HG02763 (cell line): ENCODE measurements around the gene ACVR2B.

Experiments
- ATAC-seq: cut with Tn5 transposase; IDR thresholded peaks from one replicate; pipeline ENCODE4 v1.9.1; 2021; ENCODE audit warnings: mild to moderate bottlenecking, moderate library complexity; ENCODE audit not compliant: unreplicated experiment

The ACVR2B gene

DNA sequence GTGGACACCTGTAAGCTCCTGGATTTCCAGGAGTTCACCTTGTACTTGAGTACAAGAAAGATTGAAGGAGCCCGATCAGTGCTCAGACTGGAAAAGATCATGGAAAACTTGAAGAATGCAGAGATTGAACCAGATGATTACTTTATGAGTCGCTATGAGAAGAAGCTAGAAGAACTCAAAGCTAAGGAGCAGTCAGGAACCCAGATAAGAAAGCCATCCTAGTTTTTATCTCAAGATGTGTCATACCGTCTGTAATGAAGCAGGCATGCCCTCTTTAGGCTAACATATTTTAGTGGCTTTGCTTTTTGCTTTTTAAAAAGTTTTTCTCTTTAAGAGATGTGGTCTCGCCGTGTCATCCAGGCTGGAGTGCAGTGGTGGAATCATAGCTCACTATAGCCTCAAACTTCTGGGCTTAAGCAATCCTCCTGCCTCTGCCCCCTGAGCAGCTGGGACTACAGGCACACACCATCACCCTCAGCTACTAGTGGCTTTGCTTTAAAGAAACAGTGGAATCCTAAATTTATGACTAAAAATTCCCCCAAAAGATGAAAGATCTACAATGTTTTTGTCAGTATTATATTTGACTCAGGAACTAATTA is 70.5 kb downstream of the ACVR2B start:
- ATAC-seq: no peak

DNA sequence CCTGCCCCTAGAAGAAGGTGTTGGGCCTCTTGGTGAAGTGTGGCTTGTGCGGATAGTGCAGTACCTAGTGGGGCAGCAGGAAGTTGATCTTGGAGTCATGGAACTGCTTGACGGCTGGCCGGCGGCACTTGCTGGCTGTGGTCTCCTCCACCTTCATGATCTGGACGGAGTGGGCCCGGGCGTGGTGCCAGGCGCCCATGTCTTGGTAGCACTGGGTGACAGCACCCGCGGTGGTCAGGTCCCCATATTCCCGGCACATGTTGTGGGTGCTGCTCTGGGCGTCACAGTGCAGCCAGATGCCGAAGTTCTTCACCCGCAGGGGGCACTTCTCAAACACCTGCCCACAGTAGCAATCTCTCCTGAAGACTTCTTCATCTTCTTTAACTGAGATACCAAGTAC is 73.1 kb downstream of the ACVR2B start:
- ATAC-seq: no peak

DNA sequence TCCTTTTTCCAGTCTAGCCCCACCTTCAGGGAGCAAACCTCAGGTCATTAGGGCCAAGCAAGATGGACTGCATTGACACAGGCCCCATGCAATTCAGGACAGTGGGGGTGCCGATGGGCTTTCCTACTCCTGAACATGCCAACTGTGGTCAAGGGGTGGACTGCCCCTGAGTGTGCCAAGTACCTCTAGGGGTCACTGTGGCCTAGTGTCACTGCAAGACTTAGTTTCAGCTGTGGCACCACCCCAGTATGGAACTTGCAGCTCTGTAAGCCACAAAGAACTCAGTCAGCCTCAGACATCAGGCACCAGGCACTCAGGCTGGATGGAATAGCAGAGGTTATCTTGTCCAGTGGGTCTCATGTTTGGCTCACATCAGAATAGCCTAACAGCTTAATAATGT is 74.8 kb downstream of the ACVR2B start:
- ATAC-seq: no peak

DNA sequence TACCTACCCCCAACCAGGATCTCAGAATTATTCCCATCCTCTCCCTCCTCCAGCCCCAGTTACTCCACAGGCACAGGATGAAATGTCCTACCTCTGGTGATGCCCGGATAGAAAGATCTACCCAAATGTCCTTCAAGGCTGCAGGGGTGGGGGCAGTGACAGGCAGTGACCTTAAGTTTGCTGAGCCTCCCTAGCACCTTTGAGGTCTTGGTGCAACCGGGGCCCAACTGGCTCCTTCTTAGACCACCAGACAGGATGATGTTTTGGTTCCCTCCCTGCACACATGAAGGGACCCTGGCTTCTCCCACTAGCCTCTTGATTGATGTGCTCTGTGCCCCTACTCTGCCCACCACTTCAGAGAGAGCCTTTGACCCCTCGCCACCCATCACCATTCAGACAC is 78.8 kb downstream of the ACVR2B start:
- no peak for ATAC-seq

DNA sequence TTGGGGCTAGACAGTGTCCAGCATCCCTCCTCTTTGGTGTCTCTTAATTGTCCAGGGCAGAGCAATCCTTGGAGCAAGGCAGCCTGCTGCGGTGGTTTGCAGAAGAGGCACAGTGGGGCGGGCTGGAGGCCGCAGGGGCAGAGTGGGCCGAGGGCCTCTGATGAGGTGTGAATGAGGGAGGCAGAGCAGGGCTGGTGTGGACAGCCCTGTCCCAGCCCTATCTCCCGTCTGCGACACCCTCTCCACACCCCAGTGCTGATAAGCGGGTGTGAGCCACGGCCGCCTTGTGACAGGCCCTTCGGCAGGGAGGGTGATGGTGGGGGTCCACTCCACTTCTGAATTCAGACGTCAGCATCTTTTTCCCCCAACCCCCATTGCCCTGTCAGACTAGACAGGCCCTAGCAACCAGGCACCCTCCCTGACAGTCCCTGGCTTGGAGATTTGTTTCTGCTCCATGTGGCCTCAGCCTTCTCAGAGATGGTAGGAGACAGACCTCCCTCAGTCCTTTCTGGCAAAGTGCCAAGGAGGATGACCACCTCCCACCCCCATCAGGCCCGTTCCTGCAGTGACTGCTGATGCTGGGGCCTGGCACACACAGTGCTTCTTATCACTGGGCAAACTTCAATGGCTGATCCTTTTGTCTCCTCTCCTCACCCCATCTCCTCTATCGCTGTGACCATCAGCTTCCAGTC is 79.7 kb downstream of the ACVR2B start:
- ATAC-seq: no peak

DNA sequence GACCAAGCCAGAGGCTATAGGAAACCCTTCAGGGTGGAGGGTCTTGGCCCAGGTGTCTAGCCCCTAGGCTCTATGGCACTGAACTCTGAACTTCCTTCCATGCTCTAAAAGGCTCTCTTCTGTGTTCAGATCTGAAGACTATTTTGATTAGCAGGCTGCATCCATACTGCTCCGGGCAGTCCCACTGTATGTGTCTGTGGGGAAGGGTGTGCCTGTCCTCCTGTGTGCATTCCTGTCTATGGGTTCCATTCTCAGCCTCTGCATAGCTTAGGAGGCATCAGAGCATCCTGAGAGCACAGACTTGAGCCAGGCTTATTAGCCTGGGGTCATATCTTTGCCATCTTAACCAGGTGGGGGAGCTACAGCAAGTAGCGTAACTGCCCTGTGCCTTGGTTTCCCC is 80.5 kb downstream of the ACVR2B start:
- no peak for ATAC-seq

DNA sequence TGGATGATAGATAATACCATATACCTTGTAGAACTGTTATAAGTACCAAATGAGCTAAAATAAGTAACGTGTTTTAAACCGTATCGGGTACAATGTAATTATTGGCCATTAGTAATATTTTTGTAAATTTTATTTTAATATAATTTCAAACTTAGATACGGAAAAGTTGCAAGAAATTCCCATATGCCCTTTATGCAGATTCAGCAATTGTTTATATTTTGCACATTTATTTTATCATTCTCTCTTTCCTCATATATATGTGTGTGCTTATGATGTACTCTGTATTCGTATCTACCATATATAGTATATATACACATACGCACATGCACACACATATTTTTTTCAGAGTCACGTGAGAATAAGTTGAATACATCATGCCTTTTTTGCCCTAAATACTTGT is 80.9 kb downstream of the ACVR2B start:
- ATAC-seq: no peak

DNA sequence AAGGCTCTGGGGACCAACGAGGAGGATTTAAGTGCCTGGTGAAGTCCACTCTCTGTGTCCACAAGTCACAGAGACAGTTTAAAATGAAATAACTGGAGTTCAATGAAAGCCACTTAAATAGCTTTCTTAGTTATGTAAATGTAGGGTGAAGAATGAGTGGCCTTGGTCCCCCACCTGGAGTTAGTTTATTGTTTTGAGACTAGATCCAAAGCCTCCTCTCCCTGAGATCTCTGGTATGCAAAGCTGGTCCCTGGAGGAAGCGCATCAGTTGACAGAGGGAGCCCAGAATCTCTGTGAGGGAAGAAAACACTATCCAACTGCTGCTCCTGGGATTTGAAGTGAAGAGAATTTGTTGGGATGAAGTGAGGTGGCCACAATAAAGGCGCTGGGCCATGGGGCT is 83.0 kb downstream of the ACVR2B start:
- ATAC-seq: no peak

DNA sequence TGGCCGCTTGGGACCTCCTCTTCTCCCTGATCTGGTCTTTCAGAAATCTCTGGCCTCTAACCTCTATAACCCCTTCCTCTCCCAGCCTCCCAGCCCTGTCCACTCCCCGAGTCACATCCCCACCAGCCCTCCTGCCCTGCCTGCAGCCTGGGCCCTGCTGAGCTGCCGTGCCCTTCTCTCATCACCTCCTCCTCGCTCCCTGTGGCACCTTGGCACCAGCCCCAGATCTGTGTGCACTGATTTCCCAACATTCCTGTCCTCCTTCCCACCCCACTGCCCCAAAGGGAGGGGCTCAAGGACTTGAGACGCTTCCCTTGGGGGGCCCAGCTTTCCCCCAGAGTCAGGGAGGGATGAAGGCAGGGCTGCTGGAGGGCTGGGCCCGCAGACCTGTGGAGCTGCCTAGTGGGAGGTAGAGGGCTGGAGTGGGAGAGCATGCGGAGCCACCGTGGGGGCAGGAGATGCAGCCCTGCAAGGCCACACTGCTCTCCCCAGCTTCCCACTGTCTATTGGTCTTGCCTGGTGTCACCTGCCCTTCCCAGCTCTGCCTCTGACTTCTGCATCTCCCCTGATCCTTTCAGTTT is 85.2 kb downstream of the ACVR2B start:
- ATAC-seq: no peak

DNA sequence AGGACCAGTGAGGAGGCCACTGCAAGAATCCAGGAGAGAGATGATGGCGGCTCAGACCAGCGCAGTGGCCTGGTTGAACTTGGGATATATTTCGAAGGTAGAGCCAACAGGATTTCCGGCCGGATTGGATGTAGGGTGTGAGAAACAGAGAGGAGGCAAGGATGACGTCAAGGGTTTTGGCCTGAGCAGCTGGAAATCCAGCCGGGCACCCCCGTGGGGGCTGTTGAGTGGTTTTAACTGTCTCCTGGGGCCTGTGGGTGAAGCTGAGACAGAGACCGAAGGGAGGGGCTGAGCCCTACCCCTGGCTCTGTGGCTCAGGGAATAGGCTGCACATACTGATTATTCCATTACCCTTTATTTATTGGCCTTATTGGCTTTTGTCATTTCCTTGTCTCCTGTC is 88.1 kb downstream of the ACVR2B start:
- no peak for ATAC-seq
